Measurements from ENCODE around the gene GTF2H2C. TPM values are rescaled to one million over a fixed set of nuclear protein-coding genes. Genes with fewer than 3 reads are reported as not detected.
"Not testable (repeated sequence)": the region's sequence is repeated elsewhere in the genome, so short reads cannot be mapped to it uniquely, and the experiment has no call there.

The GTF2H2C gene
- total RNA-seq, 1 experiment from 2014 or later = 61.0 TPM

- not testable (repeated sequence) for H3K4me1 Mint-ChIP-seq; H3K79me1 ChIP-seq (ENCODE audit: insufficient read depth, low read depth, low read length, poor library complexity, severe bottlenecking)
Observed at GRCh38 chr5:69608861-69609496, 49.0 kb downstream of the GTF2H2C start.

GRCh38 chr5:69614843-69615242 is 54.9 kb downstream of the GTF2H2C start:
- H2BK120ac ChIP-seq (ENCODE audit: low read depth, low read length, poor library complexity, severe bottlenecking); H3K4me2 ChIP-seq (ENCODE audit: insufficient read depth, insufficient read length, low read length); H3K9me3 Mint-ChIP-seq; H3K27me3 Mint-ChIP-seq (ENCODE audit: low read depth); H3K27me3 ChIP-seq (ENCODE audit: insufficient read depth, low read length); H2BK20ac ChIP-seq (ENCODE audit: low read depth, low read length, poor library complexity, severe bottlenecking); H3K14ac ChIP-seq (ENCODE audit: insufficient read depth, low read length); H3K4me3 Mint-ChIP-seq; H3K79me1 ChIP-seq (ENCODE audit: insufficient read depth, low read depth, low read length, poor library complexity, severe bottlenecking); H3K18ac ChIP-seq (ENCODE audit: insufficient read length, low read depth, low read length); H4K91ac ChIP-seq (ENCODE audit: insufficient read length, low read depth, low read length); H2BK15ac ChIP-seq (ENCODE audit: low read depth, low read length); H3K27ac Mint-ChIP-seq; H4K5ac ChIP-seq (ENCODE audit: insufficient read length, low read depth, low read length); H3K4ac ChIP-seq (ENCODE audit: low read depth, low read length); H3K23me2 ChIP-seq (ENCODE audit: insufficient read length, low read depth, low read length, poor library complexity, severe bottlenecking); DNase-seq; H3K36me3 Mint-ChIP-seq (ENCODE audit: insufficient read depth in 1 of 3, low read depth in 3 of 3); H3K27ac ChIP-seq (ENCODE audit: insufficient read length, low read depth, low read length); H3K56ac ChIP-seq (ENCODE audit: insufficient read length, low read depth, low read length); H2AFZ ChIP-seq (ENCODE audit: low read length); H3K9me3 ChIP-seq (ENCODE audit: control insufficient read depth, low read depth, low read length); H3K4me1 ChIP-seq (ENCODE audit: insufficient read depth, low read length); H3K23ac ChIP-seq (ENCODE audit: insufficient read length, low read depth, low read length); H2AK5ac ChIP-seq (ENCODE audit: insufficient read length, low read length); H2BK12ac ChIP-seq (ENCODE audit: insufficient read length, low read depth, low read length); H2BK5ac ChIP-seq (ENCODE audit: insufficient read length, low read length); H3K9ac ChIP-seq (ENCODE audit: extremely low read depth, insufficient read length, low read length); H3K4me1 Mint-ChIP-seq; H3K79me2 ChIP-seq (ENCODE audit: insufficient read depth, low read length); H4K8ac ChIP-seq (replicated peaks; ENCODE audit: insufficient read length, low read depth, low read length); H4K20me1 ChIP-seq (ENCODE audit: control insufficient read depth, insufficient read depth, insufficient read length); H3T11ph ChIP-seq (ENCODE audit: low read length): not testable (repeated sequence)
- no CpG with 5 or more reads among the region's 7 CpGs for WGBS (ENCODE audit: extremely low coverage, insufficient read length, low lambda C conversion rate)

More at GRCh38 chr5:69608861-69609496, 49.0 kb downstream of the GTF2H2C start:
- H2AK5ac ChIP-seq (ENCODE audit: insufficient read length, low read length); H4K91ac ChIP-seq (ENCODE audit: insufficient read length, low read depth, low read length); H3K36me3 Mint-ChIP-seq (ENCODE audit: insufficient read depth in 1 of 3, low read depth in 3 of 3); H4K20me1 ChIP-seq (ENCODE audit: control insufficient read depth, insufficient read depth, insufficient read length); H2AFZ ChIP-seq (ENCODE audit: low read length); H2BK20ac ChIP-seq (ENCODE audit: low read depth, low read length, poor library complexity, severe bottlenecking); H3K14ac ChIP-seq (ENCODE audit: insufficient read depth, low read length); H3K79me2 ChIP-seq (ENCODE audit: insufficient read depth, low read length); H3K23me2 ChIP-seq (ENCODE audit: insufficient read length, low read depth, low read length, poor library complexity, severe bottlenecking); H3K27ac ChIP-seq (ENCODE audit: insufficient read length, low read depth, low read length); H2BK12ac ChIP-seq (ENCODE audit: insufficient read length, low read depth, low read length); H2BK15ac ChIP-seq (ENCODE audit: low read depth, low read length); H3K4me2 ChIP-seq (ENCODE audit: insufficient read depth, insufficient read length, low read length); H2BK5ac ChIP-seq (ENCODE audit: insufficient read length, low read length); H4K5ac ChIP-seq (ENCODE audit: insufficient read length, low read depth, low read length); H3K27ac Mint-ChIP-seq; H3K4me3 Mint-ChIP-seq; H3K56ac ChIP-seq (ENCODE audit: insufficient read length, low read depth, low read length); H4K8ac ChIP-seq (replicated peaks; ENCODE audit: insufficient read length, low read depth, low read length); H3K23ac ChIP-seq (ENCODE audit: insufficient read length, low read depth, low read length); H3K27me3 ChIP-seq (ENCODE audit: insufficient read depth, low read length); H3K18ac ChIP-seq (ENCODE audit: insufficient read length, low read depth, low read length); H3K4me1 ChIP-seq (ENCODE audit: insufficient read depth, low read length); DNase-seq; H2BK120ac ChIP-seq (ENCODE audit: low read depth, low read length, poor library complexity, severe bottlenecking); H3K4ac ChIP-seq (ENCODE audit: low read depth, low read length); H3K9me3 Mint-ChIP-seq; H3T11ph ChIP-seq (ENCODE audit: low read length); H3K9ac ChIP-seq (ENCODE audit: extremely low read depth, insufficient read length, low read length); H3K27me3 Mint-ChIP-seq (ENCODE audit: low read depth); H3K9me3 ChIP-seq (ENCODE audit: control insufficient read depth, low read depth, low read length): not testable (repeated sequence)
- WGBS (ENCODE audit: extremely low coverage, insufficient read length, low lambda C conversion rate) = no CpG with 5 or more reads among the region's 6 CpGs
